Neural crest cell (in vitro differentiated cells): ENCODE results near the gene RABEP2. TPM values are rescaled to one million over a fixed set of nuclear protein-coding genes. Genes with fewer than 3 reads are reported as not detected.
"Not testable (repeated sequence)": the region's sequence is repeated elsewhere in the genome, so short reads cannot be mapped to it uniquely, and the experiment has no call there.

Source experiments
- DNase-seq: peaks from one replicate; pipeline ENCODE4 v3.0.0; 2021; ENCODE audit warnings: low read depth, mixed read lengths, low spot score
- H3K27ac Mint-ChIP-seq: one replicate; pipeline ENCODE4 v1.8.0; 2021; ENCODE audit warnings: mild to moderate bottlenecking, mixed read lengths; ENCODE audit not compliant: unreplicated experiment
- H3K27me3 Mint-ChIP-seq: 2 replicates; pipeline ENCODE4 v1.8.0; 2021; ENCODE audit warnings: low read depth, mild to moderate bottlenecking, mixed read lengths
- H3K36me3 Mint-ChIP-seq: 2 replicates; pipeline ENCODE4 v1.8.0; 2021; ENCODE audit warnings: low read depth, mild to moderate bottlenecking, mixed read lengths
- H3K4me1 Mint-ChIP-seq: 2 replicates; pipeline ENCODE4 v1.8.0; 2021; ENCODE audit warnings: mixed read lengths
- H3K4me3 Mint-ChIP-seq: one replicate; pipeline ENCODE4 v1.8.0; 2021; ENCODE audit warnings: mild to moderate bottlenecking, mixed read lengths
- H3K9me3 Mint-ChIP-seq: 2 replicates; pipeline ENCODE4 v1.8.0; 2021; ENCODE audit warnings: mixed read lengths
- CTCF ChIP-seq: fragments of 200-600 bp; sonication (generic); conservative IDR thresholded peaks from 2 replicates; pipeline ENCODE4 v1.5.0; 2021; ENCODE audit warnings: antibody characterized with exemption, mild to moderate bottlenecking
- total RNA-seq: library from RNA; stranded (reverse); gene quantifications from 2 replicates; pipeline ENCODE4 v1.2.1, GENCODE V29; 2021

RABEP2 gene
- total RNA-seq, 1 donor from 2014 or later, result 20.2 TPM

DNA sequence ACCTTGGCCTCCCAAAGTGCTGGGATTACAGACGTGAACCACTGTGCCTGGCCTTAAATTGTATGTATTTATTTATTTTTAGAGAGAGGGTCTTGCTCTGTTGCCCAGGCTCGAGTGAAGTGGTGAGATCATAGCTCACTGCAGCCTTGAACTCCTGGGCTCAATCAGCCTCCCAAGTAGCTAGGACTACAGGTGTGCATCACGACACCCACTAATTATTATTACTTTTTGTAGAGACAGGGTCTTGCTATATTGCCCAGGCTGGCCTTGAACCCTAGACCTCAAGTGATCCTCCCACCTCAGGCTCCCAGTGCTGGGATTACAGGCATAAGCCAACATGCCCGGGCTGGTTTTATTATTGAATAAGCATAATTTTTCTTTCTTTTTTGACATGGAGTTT lies 21.6 kb upstream of the RABEP2 start:
- no peak for TF ChIP-seq CTCF
- DNase-seq, result no peak
- no peak overlapping the region for H3K27ac Mint-ChIP-seq
- peaks cover 3% of the 10 kb centered on the region for H3K36me3 Mint-ChIP-seq
- peaks cover 11% of the 10 kb centered on the region for H3K27me3 Mint-ChIP-seq
- peaks cover 25% of the 10 kb centered on the region for H3K4me1 Mint-ChIP-seq
- H3K4me3 Mint-ChIP-seq, result no peak overlapping the region
- H3K9me3 Mint-ChIP-seq, result no peaks in the 10 kb centered on the region

GRCh38 chr16:28943281-28943680 lies 18.2 kb upstream of the RABEP2 start:
- no peak for DNase-seq
- no peaks in the 10 kb centered on the region for H3K9me3 Mint-ChIP-seq
- TF ChIP-seq CTCF, result no peak
- H3K27me3 Mint-ChIP-seq, result peaks cover 14% of the 10 kb centered on the region
- peaks cover 13% of the 10 kb centered on the region for H3K4me1 Mint-ChIP-seq
- H3K36me3 Mint-ChIP-seq, result no peaks in the 10 kb centered on the region
- no peak overlapping the region for H3K4me3 Mint-ChIP-seq
- no peak overlapping the region for H3K27ac Mint-ChIP-seq

- not testable (repeated sequence) for H3K9me3 Mint-ChIP-seq, H3K4me3 Mint-ChIP-seq, H3K27ac Mint-ChIP-seq, H3K36me3 Mint-ChIP-seq, H3K27me3 Mint-ChIP-seq, H3K4me1 Mint-ChIP-seq, DNase-seq
These were observed 14.8 kb upstream of the RABEP2 start for GRCh38 chr16:28939825-28940224.

- Mint-ChIP-seq H3K36me3 (no peaks in the 10 kb centered on the region), H3K27me3 (peaks cover 8% of the 10 kb centered on the region), H3K9me3 (peaks cover 4% of the 10 kb centered on the region), H3K4me3 (no peak overlapping the region), H3K27ac (no peak overlapping the region), H3K4me1 (no peaks in the 10 kb centered on the region)
- DNase-seq, result no peak
- no peak for TF ChIP-seq CTCF
These were observed 13.7 kb upstream of the RABEP2 start for GRCh38 chr16:28938721-28939120.

GRCh38 chr16:28937222-28937876 lies 12.3 kb upstream of the RABEP2 start:
- H3K27ac Mint-ChIP-seq, result no peak overlapping the region
- DNase-seq, result no peak
- peaks cover 4% of the 10 kb centered on the region for H3K9me3 Mint-ChIP-seq
- H3K27me3 Mint-ChIP-seq, result peaks cover 8% of the 10 kb centered on the region
- no peak overlapping the region for H3K4me3 Mint-ChIP-seq
- no peak for TF ChIP-seq CTCF
- H3K4me1 Mint-ChIP-seq, result no peaks in the 10 kb centered on the region
- H3K36me3 Mint-ChIP-seq, result no peaks in the 10 kb centered on the region

- H3K36me3 Mint-ChIP-seq, result no peaks in the 10 kb centered on the region
- no peak for TF ChIP-seq CTCF
- DNase-seq, result no peak
- no peaks in the 10 kb centered on the region for H3K4me1 Mint-ChIP-seq
- peaks cover 4% of the 10 kb centered on the region for H3K9me3 Mint-ChIP-seq
- H3K27me3 Mint-ChIP-seq, result peaks cover 8% of the 10 kb centered on the region
- H3K4me3 Mint-ChIP-seq, result no peak overlapping the region
- H3K27ac Mint-ChIP-seq, result no peak overlapping the region
These were observed 11.7 kb upstream of the RABEP2 start for GRCh38 chr16:28936784-28937155.
